ENCODE data around the gene ZNF8.

DNA sequence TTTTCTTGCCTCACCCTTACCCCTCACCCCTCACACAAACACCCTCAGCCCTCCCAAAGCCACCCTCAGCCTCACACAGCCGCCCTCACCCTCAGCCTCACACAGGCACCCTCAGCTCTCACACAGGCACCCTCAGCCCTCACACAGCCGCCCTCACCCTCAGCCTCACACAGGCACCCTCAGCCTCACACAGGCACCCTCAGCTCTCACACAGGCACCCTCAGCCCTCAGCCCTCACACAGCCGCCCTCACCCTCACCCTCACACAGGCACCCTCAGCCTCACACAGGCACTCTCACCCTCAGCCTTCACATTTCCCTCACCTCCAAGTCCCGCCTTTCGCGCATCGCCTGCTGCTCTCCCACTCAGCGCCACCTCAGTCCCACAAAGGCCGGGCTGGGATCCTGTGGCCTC is 47.8 kb downstream of the ZNF8 start:
- TF ChIP-seq, protein P1, sequence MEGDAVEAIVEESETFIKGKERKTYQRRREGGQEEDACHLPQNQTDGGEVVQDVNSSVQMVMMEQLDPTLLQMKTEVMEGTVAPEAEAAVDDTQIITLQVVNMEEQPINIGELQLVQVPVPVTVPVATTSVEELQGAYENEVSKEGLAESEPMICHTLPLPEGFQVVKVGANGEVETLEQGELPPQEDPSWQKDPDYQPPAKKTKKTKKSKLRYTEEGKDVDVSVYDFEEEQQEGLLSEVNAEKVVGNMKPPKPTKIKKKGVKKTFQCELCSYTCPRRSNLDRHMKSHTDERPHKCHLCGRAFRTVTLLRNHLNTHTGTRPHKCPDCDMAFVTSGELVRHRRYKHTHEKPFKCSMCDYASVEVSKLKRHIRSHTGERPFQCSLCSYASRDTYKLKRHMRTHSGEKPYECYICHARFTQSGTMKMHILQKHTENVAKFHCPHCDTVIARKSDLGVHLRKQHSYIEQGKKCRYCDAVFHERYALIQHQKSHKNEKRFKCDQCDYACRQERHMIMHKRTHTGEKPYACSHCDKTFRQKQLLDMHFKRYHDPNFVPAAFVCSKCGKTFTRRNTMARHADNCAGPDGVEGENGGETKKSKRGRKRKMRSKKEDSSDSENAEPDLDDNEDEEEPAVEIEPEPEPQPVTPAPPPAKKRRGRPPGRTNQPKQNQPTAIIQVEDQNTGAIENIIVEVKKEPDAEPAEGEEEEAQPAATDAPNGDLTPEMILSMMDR (IDR thresholded peaks at IDR 0.05) = no peak
- no peak for TF ChIP-seq POLR2A (IDR thresholded peaks at IDR 0.05)

All from right lobe of liver (tissue), 4 donors.